K562 (cell line): ENCODE data around the gene PYM1. TPM values are rescaled to one million over a fixed set of nuclear protein-coding genes. Genes with fewer than 3 reads are reported as not detected.
A peak's percentile ranks its signal among the peaks of the same experiment; 100 is the strongest.

Source experiments
- FOXJ2 ChIP-seq: fragments of 200-800 bp; sonication (Bioruptor generic); IDR thresholded peaks from 2 replicates; pipeline ENCODE4 v1.6.1; 2016; ENCODE audit warnings: missing genetic modification characterization, missing compliant biosample characterization
- FUS ChIP-seq: fragments of 200-400 bp; formaldehyde crosslinking; optimal IDR thresholded peaks from 2 replicates; pipeline ENCODE3; 2017; ENCODE audit warnings: low read depth, low read length
- HDAC8 ChIP-seq: fragments of 450-650 bp; IDR thresholded peaks from 2 replicates; pipeline ENCODE4 v1.6.1; 2016; ENCODE audit warnings: mild to moderate bottlenecking, missing genetic modification characterization, moderate library complexity, missing compliant biosample characterization
- REST ChIP-seq, 2 experiments: fragments of 450-650 bp; formaldehyde crosslinking in 1 of 2; IDR thresholded peaks; 2 replicates each; pipeline versions ENCODE4 v1.4.0 to v1.6.1; 2014 to 2020; ENCODE audit warnings: mild to moderate bottlenecking in 2 of 2, borderline replicate concordance in 1 of 2, low read depth in 1 of 2
- U2AF2 ChIP-seq: fragments of 200-400 bp; formaldehyde crosslinking; optimal IDR thresholded peaks from 2 replicates; pipeline ENCODE3; 2017; ENCODE audit warnings: low read depth, mild to moderate bottlenecking, low read length
- WHSC1 ChIP-seq: IDR thresholded peaks from one replicate; pipeline ENCODE4 v1.6.1; 2012; ENCODE audit warnings: low read length, control low read depth, inconsistent platforms
- ZBTB40 ChIP-seq, 2 experiments: fragments of 450-650 bp in 1 of 2; sonication (generic) in 1 of 2; formaldehyde crosslinking in 1 of 2; IDR thresholded peaks; 2 replicates each; pipeline versions ENCODE4 v1.7.1 to v1.9.0; 2016 to 2022; ENCODE audit warnings: inconsistent platforms in 1 of 2, mild to moderate bottlenecking in 1 of 2, missing genetic modification reagents in 1 of 2
- ZSCAN29 ChIP-seq: fragments of 450-650 bp; IDR thresholded peaks from 2 replicates; pipeline ENCODE4 v1.6.1; 2017
- polyA plus RNA-seq, 8 experiments: library from polyadenylated mRNA; depleted of rRNA in 4 of 8; stranded (reverse) in 5 of 8; unstranded in 3 of 8; fragments of >200 nt; fragmentation: Nextera tagmentation in 2 of 8; fragmentation: Illumina TruSeq in 1 of 8; extraction: Ambion mirVana in 2 of 8; extraction: Trizol in 1 of 8; gene quantifications; 2 replicates each; pipeline versions ENCODE4 v1.2.1 to v1.2.3, GENCODE V29; 2011 to 2014; ENCODE audit warnings: inconsistent platforms in 1 of 8, missing spikeins in 1 of 8
- total RNA-seq, 7 experiments: library from RNA; depleted of rRNA in 6 of 7; stranded (reverse); fragments of >200 nt in 6 of 7; fragmentation: Illumina TruSeq in 2 of 7; extraction: Trizol in 2 of 7; gene quantifications; 2 replicates each; pipeline versions ENCODE4 v1.2.1 to v1.2.3, GENCODE V29; 2011 to 2021; ENCODE audit warnings: low replicate concordance in 1 of 7

The PYM1 gene
- total and polyA plus RNA-seq, 9 of the 15 experiments (the other 6 are each of a cell fraction or from before 2014, with no cell fraction given), result 29.0 to 51.3 (median 34.1) TPM

- 0 out of 2 replicates have a peak, but pooled peaks have one; percentile 12 for TF ChIP-seq ZBTB40 (IDR thresholded peaks at IDR 0.05)
- TF ChIP-seq ZBTB40 (CRISPR knock-in tag; IDR thresholded peaks at IDR 0.05), result no peak
- TF ChIP-seq FUS, result no peak
- no peak for TF ChIP-seq REST (IDR thresholded peaks at IDR 0.05; ENCODE audit: borderline replicate concordance)
- TF ChIP-seq REST (CRISPR knock-in tag; IDR thresholded peaks at IDR 0.05; ENCODE audit: low read depth), result 0 out of 2 replicates have a peak, but pooled peaks have one; percentile 16
- no peak for TF ChIP-seq WHSC1
- no peak for TF ChIP-seq U2AF2
- TF ChIP-seq FOXJ2 (tag), result peak; percentile 62; the same call in 1 of the 2 replicates
- no peak for TF ChIP-seq ZSCAN29
- TF ChIP-seq HDAC8 (tag), result peak; percentile 41; the same call in 1 of the 2 replicates
Measured at GRCh38 chr12:55973599-55974307, 46.1 kb upstream of the PYM1 start, which contains the start of gene RAB5B (continued).
